Endothelial cell of umbilical vein (primary cell): Measurements from ENCODE around the gene MAP3K19. TPM values are rescaled to one million over a fixed set of nuclear protein-coding genes. Genes with fewer than 3 reads are reported as not detected.

Experiments used
- BruUV-seq: library from RNA; stranded (reverse); fragments of 400-500 nt; replicated peaks from 2 replicates; lab custom pipeline; 2021; lab: Mats Ljungman, UMichigan
- CTCF ChIA-PET: fragments of 300-600, 350-600 bp; sonication (Branson Sonifier 250); formaldehyde crosslinking; loops from one replicate; lab custom pipeline; 2021; ENCODE audit warnings: antibody characterized with exemption, inconsistent platforms; lab: Charles Lee
- POLR2A ChIA-PET: fragments of 300-600, 350-600 bp; sonication (Branson Sonifier 250); formaldehyde crosslinking; loops from one replicate; lab custom pipeline; 2021; ENCODE audit warnings: antibody characterized with exemption, inconsistent platforms; lab: Charles Lee
- DNase-seq: peaks from one replicate; pipeline ENCODE4 v3.0.0-alpha.2; 2011; ENCODE audit warnings: low read depth, low spot score
- FAIRE-seq: peaks from 2 replicates; lab custom pipeline; 2011; peaks lifted over from hg19 to GRCh38; lab: Jason Lieb, UNC
- H2AFZ ChIP-seq: 2 replicates; pipeline ENCODE4 v1.6.0; 2012; ENCODE audit warnings: low read depth, low read length, control low read depth, inconsistent platforms
- H3K27ac ChIP-seq: 2 replicates; pipeline ENCODE4 v1.5.1; 2011; ENCODE audit warnings: low read depth, mild to moderate bottlenecking, control low read depth, low read length, moderate library complexity; ENCODE audit not compliant: insufficient read depth
- H3K27me3 ChIP-seq, 2 experiments: 2 replicates each; pipeline versions ENCODE4 v1.6.0 to v1.6.1; 2011; ENCODE audit warnings: low read length in 2 of 2, mixed read lengths in 1 of 2; ENCODE audit not compliant: control insufficient read depth in 2 of 2, insufficient read depth in 2 of 2
- H3K36me3 ChIP-seq, 2 experiments: 2 replicates in 1 of 2; 3 replicates in 1 of 2; pipeline ENCODE4 v1.5.1; 2011; ENCODE audit warnings: low read length in 2 of 2, mild to moderate bottlenecking in 1 of 2, moderate library complexity in 1 of 2; ENCODE audit not compliant: control insufficient read depth in 2 of 2, insufficient read depth in 2 of 2; ENCODE audit errors: extremely low read depth in 1 of 2
- H3K4me1 ChIP-seq: 3 replicates; pipeline ENCODE4 v1.5.1; 2011; ENCODE audit warnings: mild to moderate bottlenecking, low read length; ENCODE audit not compliant: control insufficient read depth, insufficient read depth; ENCODE audit errors: extremely low read depth
- H3K4me2 ChIP-seq: 2 replicates; pipeline ENCODE4 v1.6.1; 2011; ENCODE audit warnings: low read length, control low read depth, mixed read lengths; ENCODE audit not compliant: insufficient read depth
- H3K4me3 ChIP-seq, 3 experiments: fragments of 200-600 bp in 1 of 3; sonication (generic), shearing (Covaris generic) in 1 of 3; replicated peaks in 1 of 3; 2 replicates each; pipeline ENCODE4 v1.5.1; 2011 to 2016; ENCODE audit warnings: control low read depth in 3 of 3, low read length in 3 of 3, mild to moderate bottlenecking in 2 of 3, inconsistent platforms in 1 of 3, low read depth in 1 of 3, moderate library complexity in 1 of 3; ENCODE audit not compliant: insufficient read depth in 1 of 3
- H3K79me2 ChIP-seq: 2 replicates; pipeline ENCODE4 v1.6.0; 2012; ENCODE audit warnings: low read length, inconsistent platforms; ENCODE audit not compliant: control insufficient read depth, insufficient read depth
- H3K9ac ChIP-seq: replicated peaks from 2 replicates; pipeline ENCODE3; 2011; ENCODE audit warnings: low read length, control low read depth; ENCODE audit not compliant: insufficient read depth; ENCODE audit errors: extremely low read depth
- H3K9me1 ChIP-seq: replicated peaks from 3 replicates; pipeline ENCODE4 v1.6.0; 2011; ENCODE audit warnings: mild to moderate bottlenecking, low read length; ENCODE audit not compliant: control insufficient read depth, insufficient read depth; ENCODE audit errors: extremely low read depth
- H3K9me3 ChIP-seq: replicated peaks from 2 replicates; pipeline ENCODE4 v1.5.1; 2012; ENCODE audit warnings: low read length, inconsistent platforms; ENCODE audit not compliant: control insufficient read depth, insufficient read depth
- H4K20me1 ChIP-seq: replicated peaks from 2 replicates; pipeline ENCODE3; 2011; ENCODE audit warnings: mild to moderate bottlenecking, low read length; ENCODE audit not compliant: control insufficient read depth, insufficient read depth; ENCODE audit errors: extremely low read depth
- CTCF ChIP-seq, 2 donors: IDR thresholded peaks; 1 replicate in 1 of 2; 2 replicates in 1 of 2; pipeline ENCODE4 v1.5.1; 2011; ENCODE audit warnings: low read length in 2 of 2, mild to moderate bottlenecking in 2 of 2, moderate library complexity in 2 of 2, control low read depth in 1 of 2, inconsistent platforms in 1 of 2, low read depth in 1 of 2; ENCODE audit not compliant: insufficient read depth in 1 of 2; ENCODE audit errors: extremely low read depth in 1 of 2
- EZH2 ChIP-seq: IDR thresholded peaks from 2 replicates; pipeline ENCODE4 v1.6.1; 2012; ENCODE audit warnings: borderline replicate concordance, low read depth, mild to moderate bottlenecking, moderate library complexity, low read length, inconsistent platforms; ENCODE audit not compliant: severe bottlenecking
- FOS ChIP-seq: IDR thresholded peaks from 2 replicates; pipeline ENCODE4 v1.6.1; 2011; ENCODE audit warnings: mild to moderate bottlenecking, low read length, moderate library complexity, borderline replicate concordance; ENCODE audit not compliant: insufficient read depth
- JUN ChIP-seq: IDR thresholded peaks from 2 replicates; pipeline ENCODE4 v1.6.1; 2011; ENCODE audit warnings: borderline replicate concordance, low read depth; ENCODE audit not compliant: insufficient read length, insufficient read depth
- MAX ChIP-seq: IDR thresholded peaks from 2 replicates; pipeline ENCODE4 v1.6.1; 2011; ENCODE audit not compliant: insufficient read depth, insufficient read length
- MYC ChIP-seq: IDR thresholded peaks from one replicate; pipeline ENCODE4 v1.6.1; 2011; ENCODE audit warnings: mild to moderate bottlenecking, low read depth, low read length
- POLR2A ChIP-seq: IDR thresholded peaks from 2 replicates; pipeline ENCODE4 v1.6.1; 2012; ENCODE audit warnings: low read depth, mild to moderate bottlenecking, control low read depth, low read length
- POLR2AphosphoS5 ChIP-seq: IDR thresholded peaks from 2 replicates; pipeline ENCODE4 v1.6.1; 2012; ENCODE audit warnings: low read depth, mild to moderate bottlenecking, control low read depth, low read length, moderate library complexity; ENCODE audit not compliant: insufficient read depth
- dilution Hi-C: fragments of 300-500 bp; cut with MboI; formaldehyde crosslinking; loops from one replicate; pipeline ENCODE4 v1.15.0; 2019; ENCODE audit warnings: low sequenced_read_pairs; ENCODE audit not compliant: extremely low pct_ligation_motif_present
- intact Hi-C: fragments of 100-400 bp; cut with micrococcal nuclease; formaldehyde crosslinking; loops from one replicate; pipeline ENCODE4 v1.10.0; 2022
- polyA plus RNA-seq, 4 experiments: library from polyadenylated mRNA; depleted of rRNA in 3 of 4; stranded (reverse) in 3 of 4; unstranded in 1 of 4; fragments of >200 nt; gene quantifications; 2 replicates each; pipeline versions ENCODE4 v1.2.1 to v1.2.3, GENCODE V29; 2011 to 2012; ENCODE audit warnings: missing spikeins in 1 of 4
- total RNA-seq: library from RNA; stranded (reverse); gene quantifications from 2 replicates; pipeline ENCODE4 v1.2.3, GENCODE V29; 2021

Gene MAP3K19
- total and polyA plus RNA-seq, 2 donors (not counting 3 experiments of a cell fraction or from before 2014, with no cell fraction given), result not detected

- POLR2A ChIA-PET, result no interaction called here
- CTCF ChIA-PET, result no interaction called here
- dilution Hi-C loops, result no loop called here
- no peak for DNase-seq
- Histone ChIP-seq H3K4me2 (no peak overlapping the region), H3K9ac (no peak overlapping the region), H3K9me3 (no peaks in the 10 kb centered on the region), H3K27ac (no peak overlapping the region), H4K20me1 (peaks cover 10% of the 10 kb centered on the region), H3K27me3 (no peaks in the 10 kb centered on the region), H3K4me3 (no peak overlapping the region), H3K36me3 (peaks cover 0 to 3% of the 10 kb centered on the region in 2 experiments), H3K4me1 (no peaks in the 10 kb centered on the region), H3K9me1 (no peaks in the 10 kb centered on the region), H3K79me2 (peaks cover 70% of the 10 kb centered on the region), H2AFZ (no peak overlapping the region)
- BruUV-seq, result no TSS peak
- intact Hi-C loops, result no loop called here
- TF ChIP-seq MAX (no peak), JUN (no peak), POLR2AphosphoS5 (no peak), FOS (no peak), POLR2A (no peak), CTCF (IDR thresholded peaks at IDR 0.05; ENCODE audit: extremely low read depth in 1 of 2, insufficient read depth in 1 of 2, low read depth in 1 of 2, low read length in 2 of 2) (no peak), MYC (no peak), EZH2 (no peak)
- no peak for FAIRE-seq
Measured at GRCh38 chr2:135063210-135063609, 16.0 kb upstream of the MAP3K19 start.
